Uterus (tissue), 2 donors: Measurements from ENCODE around the gene ABCB8.

Source experiments
- POLR2A ChIP-seq, 2 donors: fragments of 450-650 bp; IDR thresholded peaks; one replicate each; pipeline ENCODE4 v1.6.1; 2016; ENCODE audit warnings: antibody characterized with exemption in 2 of 2, mild to moderate bottlenecking in 1 of 2, moderate library complexity in 1 of 2
- TF ChIP-seq, protein P1 (sequence below), 4 experiments: fragments of 200-600 bp in 2 of 4; fragments of 450-650 bp in 2 of 4; sonication (generic) in 2 of 4; IDR thresholded peaks; one replicate each; pipeline ENCODE4 v1.5.1; 2016 to 2019; ENCODE audit warnings: antibody characterized with exemption in 4 of 4, mild to moderate bottlenecking in 2 of 4, moderate library complexity in 1 of 4

DNA sequence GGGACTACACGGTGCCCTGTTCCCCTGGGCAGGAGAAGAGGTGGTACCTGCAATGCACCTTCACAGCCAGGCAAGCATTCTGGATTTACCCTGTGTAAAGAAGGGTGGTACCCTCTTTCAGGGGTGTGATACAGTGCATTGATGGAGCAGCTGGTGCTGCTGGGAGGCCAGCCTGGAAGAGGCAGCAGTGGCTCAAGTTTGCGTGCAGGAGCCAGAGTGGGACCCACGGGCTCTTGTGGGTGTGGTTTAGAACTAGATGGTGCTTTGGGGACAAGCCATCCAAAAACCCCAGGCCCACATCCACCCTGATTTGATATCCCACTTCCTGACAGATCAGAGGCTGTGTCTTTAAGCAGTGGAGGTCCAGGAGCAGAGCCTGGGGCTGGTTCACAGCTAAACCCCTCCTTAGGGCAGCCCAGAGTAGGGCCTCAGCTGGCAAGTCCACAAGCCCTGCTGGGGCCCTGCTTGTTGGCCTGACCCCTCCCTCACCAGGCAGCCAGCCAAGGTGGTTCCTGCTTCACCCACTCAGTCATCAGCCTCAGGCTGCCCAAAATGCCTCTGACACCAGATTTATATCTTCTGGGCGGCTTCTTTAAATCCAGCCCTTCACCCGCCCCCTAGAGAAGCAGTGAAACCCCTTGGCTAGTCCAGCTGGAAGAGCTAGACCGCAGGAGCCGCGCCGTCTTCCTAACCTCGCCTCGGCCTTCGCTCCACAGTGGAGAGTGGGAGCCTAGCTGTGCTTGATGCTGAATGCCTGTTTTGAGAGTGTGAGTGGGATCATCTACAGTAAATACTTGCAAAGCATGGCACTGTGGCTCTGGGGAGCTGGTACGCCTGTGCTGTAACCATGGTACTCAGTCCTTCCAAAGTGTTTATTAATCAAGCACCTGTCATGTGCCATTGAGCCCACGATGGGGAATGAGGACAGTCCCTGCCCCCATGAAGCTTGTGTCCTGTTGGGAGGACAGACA lies 18.6 kb downstream of the ABCB8 start:
- TF ChIP-seq, protein P1, sequence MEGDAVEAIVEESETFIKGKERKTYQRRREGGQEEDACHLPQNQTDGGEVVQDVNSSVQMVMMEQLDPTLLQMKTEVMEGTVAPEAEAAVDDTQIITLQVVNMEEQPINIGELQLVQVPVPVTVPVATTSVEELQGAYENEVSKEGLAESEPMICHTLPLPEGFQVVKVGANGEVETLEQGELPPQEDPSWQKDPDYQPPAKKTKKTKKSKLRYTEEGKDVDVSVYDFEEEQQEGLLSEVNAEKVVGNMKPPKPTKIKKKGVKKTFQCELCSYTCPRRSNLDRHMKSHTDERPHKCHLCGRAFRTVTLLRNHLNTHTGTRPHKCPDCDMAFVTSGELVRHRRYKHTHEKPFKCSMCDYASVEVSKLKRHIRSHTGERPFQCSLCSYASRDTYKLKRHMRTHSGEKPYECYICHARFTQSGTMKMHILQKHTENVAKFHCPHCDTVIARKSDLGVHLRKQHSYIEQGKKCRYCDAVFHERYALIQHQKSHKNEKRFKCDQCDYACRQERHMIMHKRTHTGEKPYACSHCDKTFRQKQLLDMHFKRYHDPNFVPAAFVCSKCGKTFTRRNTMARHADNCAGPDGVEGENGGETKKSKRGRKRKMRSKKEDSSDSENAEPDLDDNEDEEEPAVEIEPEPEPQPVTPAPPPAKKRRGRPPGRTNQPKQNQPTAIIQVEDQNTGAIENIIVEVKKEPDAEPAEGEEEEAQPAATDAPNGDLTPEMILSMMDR (IDR thresholded peaks at IDR 0.05): no peak
- no peak for TF ChIP-seq POLR2A (IDR thresholded peaks at IDR 0.05)
